IMR-90 (cell line): ENCODE measurements around the gene RNASE7. TPM values are rescaled to one million over a fixed set of nuclear protein-coding genes. Genes with fewer than 3 reads are reported as not detected.

Experiments used
- ATAC-seq: fragments of 200-7000 bp; cut with Tn5 transposase; 2 replicates; pipeline ENCODE4 v1.9.1; 2020; ENCODE audit warnings: low read depth, mild to moderate bottlenecking, moderate library complexity
- BruUV-seq: library from RNA; stranded (reverse); fragments of 400-500 nt; replicated peaks from 2 replicates; lab custom pipeline; 2021; lab: Mats Ljungman, UMichigan
- CTCF ChIA-PET: fragments of 300-600 bp; formaldehyde crosslinking; extraction: SDS; loops from one replicate; lab custom pipeline; 2021; ENCODE audit warnings: antibody characterized with exemption; lab: Yijun Ruan, JAX
- POLR2A ChIA-PET: fragments of 300-600 bp; sonication (Branson Sonifier 250); formaldehyde crosslinking; loops from one replicate; lab custom pipeline; 2022; ENCODE audit warnings: antibody characterized with exemption; ENCODE audit not compliant: unreplicated experiment; lab: Charles Lee
- DNase-seq: peaks from one replicate; pipeline ENCODE4 v3.0.0; 2013
- H2AFZ ChIP-seq: replicated peaks from 2 replicates; pipeline ENCODE3; 2013; ENCODE audit warnings: low read length, mild to moderate bottlenecking; ENCODE audit not compliant: poor library complexity
- H2AK5ac ChIP-seq: 2 replicates; pipeline ENCODE4 v1.6.1; 2013; ENCODE audit warnings: low read depth, low read length, inconsistent platforms
- H2AK9ac ChIP-seq: replicated peaks from 2 replicates; pipeline ENCODE3; 2013; ENCODE audit warnings: mild to moderate bottlenecking, low read depth, low read length, moderate library complexity; ENCODE audit not compliant: poor library complexity
- H2BK120ac ChIP-seq: 2 replicates; pipeline ENCODE4 v1.6.1; 2013; ENCODE audit warnings: low read depth, low read length, inconsistent platforms
- H2BK15ac ChIP-seq: 3 replicates; pipeline ENCODE4 v1.6.1; 2013; ENCODE audit warnings: low read depth, low read length, inconsistent platforms
- H2BK20ac ChIP-seq: 2 replicates; pipeline ENCODE4 v1.6.1; 2013; ENCODE audit warnings: low read depth, mild to moderate bottlenecking, inconsistent platforms, low read length, moderate library complexity
- H2BK5ac ChIP-seq: 2 replicates; pipeline ENCODE4 v1.6.1; 2013; ENCODE audit warnings: mild to moderate bottlenecking, low read depth, low read length, inconsistent platforms; ENCODE audit not compliant: poor library complexity, severe bottlenecking
- H3K14ac ChIP-seq: replicated peaks from 2 replicates; pipeline ENCODE4 v1.6.1; 2013; ENCODE audit warnings: low read depth, low read length, inconsistent platforms
- H3K18ac ChIP-seq: 2 replicates; pipeline ENCODE4 v1.6.1; 2013; ENCODE audit warnings: low read depth, low read length, control low read depth
- H3K23ac ChIP-seq: 2 replicates; pipeline ENCODE4 v1.6.1; 2013; ENCODE audit warnings: low read depth, low read length, inconsistent platforms
- H3K27ac ChIP-seq: 2 replicates; pipeline ENCODE4 v1.5.1; 2013; ENCODE audit warnings: mild to moderate bottlenecking, control low read depth, low read length; ENCODE audit not compliant: insufficient read depth
- H3K27me3 ChIP-seq: 2 replicates; pipeline ENCODE4 v1.6.1; 2013; ENCODE audit warnings: low read length; ENCODE audit not compliant: control insufficient read depth, insufficient read depth
- H3K36me3 ChIP-seq: 2 replicates; pipeline ENCODE4 v1.6.1; 2013; ENCODE audit warnings: low read length, mixed read lengths; ENCODE audit not compliant: control insufficient read depth, insufficient read depth
- H3K4ac ChIP-seq: 2 replicates; pipeline ENCODE4 v1.6.1; 2013; ENCODE audit warnings: low read depth, low read length, inconsistent platforms
- H3K4me1 ChIP-seq: 2 replicates; pipeline ENCODE4 v1.6.1; 2013; ENCODE audit warnings: low read length, mixed read lengths; ENCODE audit not compliant: control insufficient read depth, insufficient read depth
- H3K4me2 ChIP-seq: 2 replicates; pipeline ENCODE4 v1.6.1; 2013; ENCODE audit warnings: low read depth, mild to moderate bottlenecking, control low read depth, low read length, moderate library complexity
- H3K4me3 ChIP-seq: 2 replicates; pipeline ENCODE4 v1.5.1; 2013; ENCODE audit warnings: low read depth, mild to moderate bottlenecking, control low read depth, low read length, moderate library complexity; ENCODE audit not compliant: insufficient read depth
- H3K56ac ChIP-seq: 2 replicates; pipeline ENCODE4 v1.6.1; 2013; ENCODE audit warnings: low read length, inconsistent platforms; ENCODE audit not compliant: insufficient read depth; ENCODE audit errors: extremely low read depth
- H3K79me1 ChIP-seq, 2 experiments: 2 replicates each; pipeline ENCODE4 v1.6.1; 2013; ENCODE audit warnings: low read length in 2 of 2, inconsistent platforms in 1 of 2, low read depth in 1 of 2
- H3K9ac ChIP-seq: 2 replicates; pipeline ENCODE4 v1.6.1; 2013; ENCODE audit warnings: low read depth, low read length, control low read depth
- H3K9me1 ChIP-seq: 2 replicates; pipeline ENCODE4 v1.6.1; 2013; ENCODE audit warnings: low read length, inconsistent platforms; ENCODE audit not compliant: insufficient read depth
- H3K9me3 ChIP-seq: 2 replicates; pipeline ENCODE4 v1.6.1; 2013; ENCODE audit warnings: low read length; ENCODE audit not compliant: control insufficient read depth, insufficient read depth
- H4K20me1 ChIP-seq: 2 replicates; pipeline ENCODE4 v1.6.1; 2013; ENCODE audit warnings: low read length, inconsistent platforms; ENCODE audit not compliant: insufficient read depth
- H4K5ac ChIP-seq: 2 replicates; pipeline ENCODE4 v1.6.1; 2013; ENCODE audit warnings: mild to moderate bottlenecking, low read depth, low read length, control low read depth
- H4K8ac ChIP-seq, 2 experiments: 2 replicates each; pipeline ENCODE4 v1.6.1; 2013; ENCODE audit warnings: low read depth in 2 of 2, low read length in 2 of 2, control low read depth in 1 of 2, inconsistent platforms in 1 of 2
- H4K91ac ChIP-seq: 2 replicates; pipeline ENCODE4 v1.6.1; 2013; ENCODE audit warnings: low read depth, low read length, inconsistent platforms; ENCODE audit not compliant: insufficient read depth
- BHLHE40 ChIP-seq: fragments of 150-350 bp; IDR thresholded peaks from 2 replicates; pipeline ENCODE4 v1.6.1; 2016; ENCODE audit warnings: mild to moderate bottlenecking, low read depth, low read length
- CEBPB ChIP-seq: IDR thresholded peaks from 2 replicates; pipeline ENCODE4 v1.6.1; 2012; ENCODE audit warnings: low read depth, low read length, improper control_type of control experiment
- CHD1 ChIP-seq: IDR thresholded peaks from 2 replicates; pipeline ENCODE4 v1.6.1; 2012; ENCODE audit warnings: low read depth, low read length, improper control_type of control experiment
- FOS ChIP-seq: fragments of 150-350 bp; IDR thresholded peaks from 2 replicates; pipeline ENCODE4 v1.6.1; 2016; ENCODE audit warnings: low read depth, low read length
- MAFK ChIP-seq: IDR thresholded peaks from 2 replicates; pipeline ENCODE4 v1.6.1; 2012; ENCODE audit warnings: low read depth, low read length, improper control_type of control experiment
- MAZ ChIP-seq: IDR thresholded peaks from 2 replicates; pipeline ENCODE4 v1.6.1; 2012; ENCODE audit warnings: low read depth, mild to moderate bottlenecking, low read length, improper control_type of control experiment, moderate library complexity, borderline replicate concordance
- MXI1 ChIP-seq: IDR thresholded peaks from 2 replicates; pipeline ENCODE4 v1.6.1; 2012; ENCODE audit warnings: low read depth, mild to moderate bottlenecking, low read length, moderate library complexity, borderline replicate concordance
- NFE2L2 ChIP-seq: fragments of 150-350 bp; IDR thresholded peaks from 2 replicates; pipeline ENCODE4 v1.6.1; 2016; ENCODE audit warnings: low read depth, mild to moderate bottlenecking, low read length
- POLR2A ChIP-seq: IDR thresholded peaks from 2 replicates; pipeline ENCODE4 v1.6.1; 2012; ENCODE audit warnings: mild to moderate bottlenecking, low read depth, low read length
- RAD21 ChIP-seq: IDR thresholded peaks from 2 replicates; pipeline ENCODE4 v1.6.1; 2012; ENCODE audit warnings: low read length, improper control_type of control experiment
- RCOR1 ChIP-seq: IDR thresholded peaks from 2 replicates; pipeline ENCODE4 v1.6.1; 2012; ENCODE audit warnings: mild to moderate bottlenecking, low read length, improper control_type of control experiment; ENCODE audit not compliant: insufficient replicate concordance
- RFX5 ChIP-seq: IDR thresholded peaks from 2 replicates; pipeline ENCODE4 v1.8.0; 2012; ENCODE audit warnings: low read depth, mild to moderate bottlenecking, low read length, moderate library complexity
- SMC3 ChIP-seq: fragments of 150-350 bp; IDR thresholded peaks from 2 replicates; pipeline ENCODE4 v1.6.1; 2016; ENCODE audit warnings: low read depth, mild to moderate bottlenecking, antibody characterized with exemption, low read length, moderate library complexity
- WGBS, 2 experiments: methylation state at CpG; one replicate each; pipeline versions ENCODE4 v1.1.5 to v1.1.7; 2013; ENCODE audit warnings: missing lambda C conversion rate in 2 of 2; ENCODE audit not compliant: insufficient read length in 1 of 2; ENCODE audit errors: extremely low coverage in 2 of 2; 5-methylcytosine and 5-hydroxymethylcytosine counted together
- dilution Hi-C: fragments of 300-500 bp; cut with HindIII; formaldehyde crosslinking; loops from one replicate; pipeline ENCODE4 v1.14.3; 2018; ENCODE audit warnings: low sequenced_read_pairs; ENCODE audit not compliant: unreplicated experiment
- in situ Hi-C: fragments of 300-500 bp; cut with MboI; formaldehyde crosslinking; loops from 3 replicates; pipeline ENCODE4 v1.14.3; 2019; ENCODE audit warnings: low sequenced_read_pairs, inconsistent platforms, mixed read lengths
- intact Hi-C: fragments of 100-400 bp; cut with micrococcal nuclease; formaldehyde crosslinking; loops from 2 replicates; pipeline ENCODE4 v1.10.0; 2022
- polyA plus RNA-seq, 3 experiments: library from polyadenylated mRNA; depleted of rRNA; stranded (reverse); fragments of >200 nt; gene quantifications; 2 replicates each; pipeline ENCODE4 v1.2.3, GENCODE V29; 2012; ENCODE audit warnings: low replicate concordance in 1 of 3
- total RNA-seq: library from RNA; depleted of rRNA; stranded (reverse); fragments of >200 nt; gene quantifications from 2 replicates; pipeline ENCODE4 v1.2.3, GENCODE V29; 2012
- TF ChIP-seq, protein P1 (sequence below): fragments of 150-350 bp; IDR thresholded peaks from 2 replicates; pipeline ENCODE4 v1.6.1; 2016; ENCODE audit warnings: low read depth, mild to moderate bottlenecking, low read length, moderate library complexity, borderline replicate concordance
- TF ChIP-seq, protein P2 (sequence below): conservative IDR thresholded peaks from 2 replicates; pipeline ENCODE4 v1.5.1; 2012; ENCODE audit warnings: mild to moderate bottlenecking, low read depth, low read length, improper control_type of control experiment
- TF ChIP-seq, protein P3 (sequence below): fragments of 150-350 bp; IDR thresholded peaks from 2 replicates; pipeline ENCODE4 v1.6.1; 2017; ENCODE audit warnings: mild to moderate bottlenecking, antibody characterized with exemption, low read length, low read depth

Gene RNASE7
- total and polyA plus RNA-seq, 2 of the 4 experiments (the other 2 are of a cell fraction) = not detected

DNA sequence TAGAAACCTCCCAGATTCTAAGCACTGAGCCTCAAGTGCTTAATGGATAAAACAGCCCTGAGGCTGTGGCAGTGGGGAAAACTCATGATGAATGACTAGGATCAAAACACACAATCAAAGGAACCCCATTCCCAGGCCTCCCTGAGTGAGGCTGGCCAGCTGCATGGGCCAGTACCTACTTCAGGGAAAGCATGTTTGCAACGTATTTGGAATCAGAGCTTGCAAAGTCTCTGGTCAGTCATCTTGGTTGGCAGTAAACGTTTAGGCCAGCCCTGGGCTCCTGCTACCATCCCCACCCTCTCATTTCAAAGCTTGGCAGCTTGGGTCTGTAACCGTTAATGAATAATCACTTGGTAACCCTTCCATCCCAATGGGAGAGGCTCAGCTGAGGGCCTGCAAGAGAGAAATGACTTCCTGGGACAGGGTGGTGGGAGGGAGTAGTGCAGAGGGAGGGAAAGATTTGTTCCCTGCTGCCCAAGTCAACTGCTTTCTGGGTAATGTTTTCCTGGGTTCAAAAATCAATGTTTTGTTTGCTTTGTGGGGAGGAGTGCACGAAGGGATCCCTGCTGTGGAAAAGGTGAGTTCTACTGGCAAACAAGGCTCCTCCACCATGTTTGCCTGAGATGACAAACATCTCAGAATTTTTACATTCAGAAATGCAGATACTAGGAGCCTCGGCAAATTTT is 13.4 kb downstream of the RNASE7 start:
- no peaks in the 10 kb centered on the region for H4K20me1 ChIP-seq
- H3K27me3 ChIP-seq = peaks cover 4% of the 10 kb centered on the region
- H3K4me2 ChIP-seq = no peak overlapping the region
- intact Hi-C loops = no loop called here
- CTCF ChIA-PET = interaction anchor here (0.7 kb wide), 1 partner anchor 16 kb away, joined by 3 read pairs; no protein-coding TSS in a partner anchor
- in situ Hi-C loops = no loop called here
- peaks cover 3% of the 10 kb centered on the region; the same call in 1 of the 2 replicates for H3K9me1 ChIP-seq
- no peaks in the 10 kb centered on the region for H3K79me1 ChIP-seq
- no peak overlapping the region for H3K4me3 ChIP-seq
- no peak overlapping the region for H2BK120ac ChIP-seq
- H2BK15ac ChIP-seq = no peak overlapping the region
- H3K9ac ChIP-seq = no peak overlapping the region
- TF ChIP-seq NFE2L2 (no peak), CHD1 (no peak), RCOR1 (no peak), MAZ (no peak), SMC3 (no peak), POLR2A (no peak), MXI1 (no peak), RFX5 (no peak), FOS (no peak), CEBPB (no peak), BHLHE40 (no peak), MAFK (no peak), RAD21 (no peak)
- TF ChIP-seq, protein P1, sequence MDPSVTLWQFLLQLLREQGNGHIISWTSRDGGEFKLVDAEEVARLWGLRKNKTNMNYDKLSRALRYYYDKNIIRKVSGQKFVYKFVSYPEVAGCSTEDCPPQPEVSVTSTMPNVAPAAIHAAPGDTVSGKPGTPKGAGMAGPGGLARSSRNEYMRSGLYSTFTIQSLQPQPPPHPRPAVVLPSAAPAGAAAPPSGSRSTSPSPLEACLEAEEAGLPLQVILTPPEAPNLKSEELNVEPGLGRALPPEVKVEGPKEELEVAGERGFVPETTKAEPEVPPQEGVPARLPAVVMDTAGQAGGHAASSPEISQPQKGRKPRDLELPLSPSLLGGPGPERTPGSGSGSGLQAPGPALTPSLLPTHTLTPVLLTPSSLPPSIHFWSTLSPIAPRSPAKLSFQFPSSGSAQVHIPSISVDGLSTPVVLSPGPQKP = no peak
- TF ChIP-seq, protein P2, sequence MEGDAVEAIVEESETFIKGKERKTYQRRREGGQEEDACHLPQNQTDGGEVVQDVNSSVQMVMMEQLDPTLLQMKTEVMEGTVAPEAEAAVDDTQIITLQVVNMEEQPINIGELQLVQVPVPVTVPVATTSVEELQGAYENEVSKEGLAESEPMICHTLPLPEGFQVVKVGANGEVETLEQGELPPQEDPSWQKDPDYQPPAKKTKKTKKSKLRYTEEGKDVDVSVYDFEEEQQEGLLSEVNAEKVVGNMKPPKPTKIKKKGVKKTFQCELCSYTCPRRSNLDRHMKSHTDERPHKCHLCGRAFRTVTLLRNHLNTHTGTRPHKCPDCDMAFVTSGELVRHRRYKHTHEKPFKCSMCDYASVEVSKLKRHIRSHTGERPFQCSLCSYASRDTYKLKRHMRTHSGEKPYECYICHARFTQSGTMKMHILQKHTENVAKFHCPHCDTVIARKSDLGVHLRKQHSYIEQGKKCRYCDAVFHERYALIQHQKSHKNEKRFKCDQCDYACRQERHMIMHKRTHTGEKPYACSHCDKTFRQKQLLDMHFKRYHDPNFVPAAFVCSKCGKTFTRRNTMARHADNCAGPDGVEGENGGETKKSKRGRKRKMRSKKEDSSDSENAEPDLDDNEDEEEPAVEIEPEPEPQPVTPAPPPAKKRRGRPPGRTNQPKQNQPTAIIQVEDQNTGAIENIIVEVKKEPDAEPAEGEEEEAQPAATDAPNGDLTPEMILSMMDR = no peak
- TF ChIP-seq, protein P3, sequence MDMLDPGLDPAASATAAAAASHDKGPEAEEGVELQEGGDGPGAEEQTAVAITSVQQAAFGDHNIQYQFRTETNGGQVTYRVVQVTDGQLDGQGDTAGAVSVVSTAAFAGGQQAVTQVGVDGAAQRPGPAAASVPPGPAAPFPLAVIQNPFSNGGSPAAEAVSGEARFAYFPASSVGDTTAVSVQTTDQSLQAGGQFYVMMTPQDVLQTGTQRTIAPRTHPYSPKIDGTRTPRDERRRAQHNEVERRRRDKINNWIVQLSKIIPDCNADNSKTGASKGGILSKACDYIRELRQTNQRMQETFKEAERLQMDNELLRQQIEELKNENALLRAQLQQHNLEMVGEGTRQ = no peak
- no peak overlapping the region for H2AK5ac ChIP-seq
- no peaks in the 10 kb centered on the region for H3K9me3 ChIP-seq
- H2BK5ac ChIP-seq = no peak overlapping the region
- ATAC-seq (no peak), DNase-seq (no peak)
- H4K5ac ChIP-seq = no peak overlapping the region
- no peak overlapping the region for H3K14ac ChIP-seq
- no peak overlapping the region for H3K4ac ChIP-seq
- H2AK9ac ChIP-seq = no peak overlapping the region
- POLR2A ChIA-PET = no interaction called here
- no peaks in the 10 kb centered on the region for H3K36me3 ChIP-seq
- H4K8ac ChIP-seq = no peak overlapping the region
- no TSS peak for BruUV-seq
- H4K91ac ChIP-seq = no peak overlapping the region
- no peak overlapping the region for H3K18ac ChIP-seq
- no peak overlapping the region for H2BK20ac ChIP-seq
- H3K27ac ChIP-seq = no peak overlapping the region
- H3K23ac ChIP-seq = no peak overlapping the region
- dilution Hi-C loops = no loop called here
- H3K4me1 ChIP-seq = no peaks in the 10 kb centered on the region
- H2AFZ ChIP-seq = peak overlapping the region; percentile 36
- no peak overlapping the region for H3K56ac ChIP-seq
- 50% methylated on average over 2 of the region's 5 CpGs; no CpG with 5 or more reads in 1 of the 2 experiments for WGBS, 2 experiments
